Spleen (tissue), 7 donors: ENCODE measurements around the gene FAM50A.

Experiments
- POLR2A ChIP-seq, 3 donors: fragments of 450-650 bp; IDR thresholded peaks; one replicate each; pipeline ENCODE4 v1.5.1; 2017; ENCODE audit warnings: antibody characterized with exemption in 3 of 3, mild to moderate bottlenecking in 1 of 3
- POLR2AphosphoS5 ChIP-seq, 3 donors: sonication (generic); formaldehyde crosslinking; IDR thresholded peaks; one replicate each; pipeline ENCODE4 v1.5.1; 2017; ENCODE audit warnings: antibody characterized with exemption in 3 of 3
- TF ChIP-seq, protein P1 (sequence below), 11 experiments: fragments of 200-600 bp in 7 of 11; fragments of 450-650 bp in 4 of 11; sonication (generic) in 4 of 11; IDR thresholded peaks in 8 of 11; conservative IDR thresholded peaks in 3 of 11; 1 replicate in 7 of 11; 2 replicates in 4 of 11; pipeline versions ENCODE4 v1.4.0 to v1.8.0; 2016 to 2021; ENCODE audit warnings: antibody characterized with exemption in 11 of 11, inconsistent platforms in 4 of 11, mild to moderate bottlenecking in 1 of 11
- donor health status: DM: no; HTN: no; CAD: no; lungs with moderate emphysema.
- donor health status: DM: no; HTN: no; CAD: no.
- donor health status: DM: no; HTN: no; CAD: no.

DNA sequence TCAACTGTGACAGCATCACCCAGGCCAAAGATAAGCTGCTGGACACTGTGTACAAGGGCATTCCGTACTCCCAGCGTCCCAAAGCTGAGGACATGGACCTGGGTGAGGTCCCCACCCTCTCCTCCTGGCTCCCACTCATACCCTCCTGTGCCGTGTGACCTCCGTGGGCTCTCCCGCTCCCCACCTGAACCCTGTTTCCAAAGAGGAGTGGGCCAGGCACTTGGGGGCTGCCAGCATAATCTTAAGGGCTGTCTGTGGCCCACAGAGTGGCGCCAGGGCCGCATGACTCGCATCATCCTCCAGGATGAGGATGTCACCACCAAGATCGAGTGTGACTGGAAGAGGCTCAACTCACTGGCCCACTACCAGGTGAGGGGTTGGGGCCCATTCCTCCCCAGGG lies 25.2 kb downstream of the FAM50A start:
- TF ChIP-seq, protein P1, sequence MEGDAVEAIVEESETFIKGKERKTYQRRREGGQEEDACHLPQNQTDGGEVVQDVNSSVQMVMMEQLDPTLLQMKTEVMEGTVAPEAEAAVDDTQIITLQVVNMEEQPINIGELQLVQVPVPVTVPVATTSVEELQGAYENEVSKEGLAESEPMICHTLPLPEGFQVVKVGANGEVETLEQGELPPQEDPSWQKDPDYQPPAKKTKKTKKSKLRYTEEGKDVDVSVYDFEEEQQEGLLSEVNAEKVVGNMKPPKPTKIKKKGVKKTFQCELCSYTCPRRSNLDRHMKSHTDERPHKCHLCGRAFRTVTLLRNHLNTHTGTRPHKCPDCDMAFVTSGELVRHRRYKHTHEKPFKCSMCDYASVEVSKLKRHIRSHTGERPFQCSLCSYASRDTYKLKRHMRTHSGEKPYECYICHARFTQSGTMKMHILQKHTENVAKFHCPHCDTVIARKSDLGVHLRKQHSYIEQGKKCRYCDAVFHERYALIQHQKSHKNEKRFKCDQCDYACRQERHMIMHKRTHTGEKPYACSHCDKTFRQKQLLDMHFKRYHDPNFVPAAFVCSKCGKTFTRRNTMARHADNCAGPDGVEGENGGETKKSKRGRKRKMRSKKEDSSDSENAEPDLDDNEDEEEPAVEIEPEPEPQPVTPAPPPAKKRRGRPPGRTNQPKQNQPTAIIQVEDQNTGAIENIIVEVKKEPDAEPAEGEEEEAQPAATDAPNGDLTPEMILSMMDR (IDR thresholded peaks at IDR 0.05 in 8 of 11, conservative IDR thresholded peaks at IDR 0.05 in 3 of 11), result no peak
- no peak for TF ChIP-seq POLR2A (IDR thresholded peaks at IDR 0.05)
- no peak for TF ChIP-seq POLR2AphosphoS5 (IDR thresholded peaks at IDR 0.05)
